Myocyte (in vitro differentiated cells): ENCODE results near the gene DGKH. TPM values are rescaled to one million over a fixed set of nuclear protein-coding genes. Genes with fewer than 3 reads are reported as not detected.
"Not testable (repeated sequence)": the region's sequence is repeated elsewhere in the genome, so short reads cannot be mapped to it uniquely, and the experiment has no call there.

Source experiments
- DNase-seq: peaks from one replicate; pipeline ENCODE4 v3.0.0-alpha.2; 2012; ENCODE audit warnings: low read depth
- total RNA-seq: library from RNA; depleted of rRNA; stranded (reverse); fragments of >200 nt; gene quantifications from 2 replicates; pipeline ENCODE4 v1.2.3, GENCODE V29; 2014

DGKH gene
- total RNA-seq, 1 donor from 2014 or later = 2.6 TPM

DNA sequence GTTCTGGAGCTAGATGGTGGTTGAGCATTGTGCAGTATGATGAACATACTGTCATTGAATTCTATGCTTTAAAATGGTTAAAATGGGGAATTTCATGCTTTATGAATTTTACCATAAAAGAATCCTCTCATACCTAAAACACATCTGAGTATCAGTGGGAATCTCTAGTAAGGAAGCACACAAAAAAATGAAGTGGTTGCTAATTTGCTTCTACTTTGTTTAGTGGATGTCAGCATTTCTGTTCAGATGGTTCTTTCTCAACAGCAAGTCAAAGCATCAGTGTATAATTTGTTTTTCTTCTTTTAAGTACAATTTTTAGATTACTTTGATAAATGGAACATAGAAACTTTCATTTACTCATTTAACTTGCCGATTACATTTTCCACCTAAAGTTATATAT is 171.4 kb downstream of the DGKH start:
- DNase-seq = no peak

DNA sequence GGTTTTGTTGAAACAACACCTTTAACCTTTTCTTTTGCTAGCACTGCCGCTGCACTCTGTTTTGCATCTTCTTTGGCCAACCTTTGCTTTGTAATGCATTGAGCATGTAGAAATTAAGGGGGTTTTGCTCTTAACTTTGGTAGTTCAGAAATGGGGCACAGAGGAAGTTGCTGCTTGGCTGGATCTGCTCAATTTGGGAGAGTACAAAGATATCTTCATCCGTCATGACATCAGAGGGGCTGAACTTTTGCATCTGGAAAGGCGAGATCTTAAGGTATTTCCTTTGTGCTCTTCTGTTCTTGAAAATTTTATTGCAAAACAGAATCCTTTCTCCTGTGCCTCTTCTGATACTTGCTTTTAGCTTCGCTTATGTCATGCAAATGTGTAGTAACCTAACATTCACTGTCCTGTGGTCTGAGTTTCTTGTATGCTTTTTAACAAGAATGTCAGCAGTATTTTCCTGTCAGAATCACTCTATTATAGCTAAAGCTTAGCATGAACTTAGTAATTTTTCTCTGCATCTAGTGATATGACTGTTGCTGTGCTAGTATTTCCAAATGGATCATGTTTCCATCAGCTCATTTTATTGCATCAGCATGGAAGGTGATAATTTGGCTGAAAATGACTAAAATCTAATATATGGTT is 172.8 kb downstream of the DGKH start:
- no peak for DNase-seq

DNA sequence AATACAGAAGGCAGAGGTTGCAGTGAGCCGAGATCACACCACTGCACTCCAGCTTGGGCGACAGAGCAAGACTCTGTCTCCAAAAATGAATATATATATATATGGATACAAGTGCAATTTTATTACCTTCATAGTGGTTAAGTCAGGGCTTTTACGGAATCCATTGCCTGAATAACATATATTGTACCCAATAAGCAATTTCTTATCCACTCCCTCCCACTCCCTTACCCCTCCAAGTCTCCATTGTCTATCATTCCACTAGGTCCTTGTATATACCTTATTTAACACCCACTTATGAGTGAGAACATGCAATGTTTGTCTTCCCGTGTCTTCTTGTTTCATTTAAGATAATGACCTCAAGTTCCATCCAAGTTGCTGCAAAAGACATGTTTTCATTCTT is 175.2 kb downstream of the DGKH start:
- DNase-seq = no peak

DNA sequence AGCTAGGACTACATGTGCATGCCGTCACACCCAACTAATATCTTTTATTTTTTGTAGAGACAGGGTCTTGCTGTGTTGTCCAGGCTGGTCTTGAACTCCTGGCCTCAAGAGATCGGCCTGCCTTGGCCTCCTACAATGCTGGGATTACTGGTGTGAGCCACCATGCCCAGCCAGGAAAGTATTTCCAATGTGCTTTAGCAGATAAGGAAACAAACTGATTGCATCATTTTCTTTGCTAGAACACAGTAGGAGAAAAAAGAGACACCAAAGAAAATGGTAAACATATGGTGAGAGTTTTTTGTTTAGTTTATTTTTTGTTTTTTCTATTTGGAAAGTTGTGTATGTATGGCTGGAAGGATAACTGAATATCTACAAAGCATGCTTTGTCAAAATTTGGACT is 176.6 kb downstream of the DGKH start:
- no peak for DNase-seq

DNA sequence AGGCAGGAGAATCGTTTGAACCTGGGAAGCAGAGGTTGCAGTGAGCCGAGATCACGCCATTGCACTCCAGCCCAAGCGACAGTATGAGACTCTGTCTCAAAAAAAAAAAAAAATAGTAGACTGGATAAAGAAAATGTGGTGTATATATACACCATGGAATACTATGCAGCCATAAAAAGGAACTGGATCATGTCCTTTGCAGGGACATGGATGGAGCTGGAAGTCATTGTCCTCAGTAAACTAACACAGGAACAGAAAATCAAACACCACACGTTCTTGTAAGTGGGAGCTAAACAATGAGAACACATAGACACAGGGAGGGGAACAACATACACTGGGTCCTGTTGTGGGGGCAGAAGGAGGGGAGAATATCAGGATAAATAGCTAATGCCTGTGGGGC is 178.3 kb downstream of the DGKH start:
- DNase-seq = not testable (repeated sequence)

DNA sequence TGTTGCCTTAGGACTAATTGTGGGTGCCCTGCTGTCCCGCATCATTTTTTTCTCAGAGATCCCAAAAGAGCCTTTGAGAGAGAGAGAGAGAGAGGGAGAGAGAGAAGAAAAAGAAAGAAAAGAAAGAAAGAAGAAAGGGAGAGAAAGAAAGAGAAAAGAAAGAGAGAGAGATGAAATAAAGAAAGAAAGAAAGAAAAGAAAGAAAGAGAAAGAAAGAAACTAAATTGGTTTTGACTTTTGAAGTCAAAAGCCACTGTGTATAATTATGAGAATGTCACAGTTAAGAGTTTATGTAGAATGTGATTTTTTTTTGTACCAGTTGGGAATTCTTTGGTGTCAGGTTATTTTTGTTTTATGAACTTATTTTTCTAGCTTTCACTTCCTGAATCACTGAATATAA is 180.1 kb downstream of the DGKH start:
- DNase-seq = no peak

DNA sequence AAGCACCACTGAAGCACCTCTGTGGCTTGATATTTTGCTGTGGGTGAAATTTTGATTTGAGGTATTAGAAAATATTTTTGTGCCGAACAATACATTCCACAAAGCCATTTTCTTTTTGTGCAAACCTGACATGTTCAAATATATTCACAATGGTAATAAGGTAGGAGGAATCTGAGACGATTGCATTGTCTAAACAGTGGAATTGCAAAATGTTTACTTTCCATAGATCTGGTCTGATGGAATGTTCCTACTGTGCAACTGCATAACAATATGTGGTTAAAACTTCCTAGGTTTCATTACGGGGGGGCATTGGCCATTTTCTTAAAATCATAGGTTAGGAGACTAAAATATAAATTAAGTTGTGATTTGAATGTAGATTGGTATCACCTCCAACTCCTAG is 180.8 kb downstream of the DGKH start:
- no peak for DNase-seq

DNA sequence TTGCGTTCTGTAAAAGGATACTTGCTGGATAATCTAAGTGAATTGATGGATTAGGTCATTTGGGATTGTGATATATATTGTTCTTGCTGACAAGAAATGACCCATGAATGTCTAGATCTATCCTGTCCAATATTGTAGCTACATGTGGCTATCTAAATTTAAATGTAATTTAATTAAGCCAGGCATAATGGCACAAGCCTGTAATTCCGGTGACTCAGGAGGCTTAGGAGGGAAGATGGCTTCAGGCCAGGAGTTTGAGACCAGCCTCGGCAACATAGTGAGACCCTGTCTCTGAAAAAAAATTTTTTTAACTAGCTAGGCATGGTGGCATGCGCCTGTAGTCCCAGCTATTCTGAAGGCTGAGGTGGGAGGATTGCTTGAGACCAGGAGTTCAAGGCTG is 184.2 kb downstream of the DGKH start:
- DNase-seq = no peak

DNA sequence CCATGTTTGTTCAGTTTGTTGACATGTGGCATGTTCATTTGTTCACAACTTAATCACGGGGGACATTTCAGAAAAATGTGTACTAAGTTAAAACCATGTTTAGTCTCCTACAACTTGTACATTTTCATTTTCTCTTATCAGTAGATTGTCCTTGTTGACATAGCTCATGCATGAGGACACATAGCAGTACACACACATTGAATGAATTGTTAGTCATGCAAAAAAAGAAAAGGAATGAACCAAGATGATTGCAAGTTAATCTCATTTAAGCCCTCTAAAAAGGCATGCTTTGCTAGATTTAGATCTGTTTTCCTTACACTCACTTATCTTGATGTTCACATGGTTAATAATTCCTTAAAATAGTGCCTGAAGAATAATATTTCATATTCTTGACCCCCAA is 185.3 kb downstream of the DGKH start:
- DNase-seq = no peak

DNA sequence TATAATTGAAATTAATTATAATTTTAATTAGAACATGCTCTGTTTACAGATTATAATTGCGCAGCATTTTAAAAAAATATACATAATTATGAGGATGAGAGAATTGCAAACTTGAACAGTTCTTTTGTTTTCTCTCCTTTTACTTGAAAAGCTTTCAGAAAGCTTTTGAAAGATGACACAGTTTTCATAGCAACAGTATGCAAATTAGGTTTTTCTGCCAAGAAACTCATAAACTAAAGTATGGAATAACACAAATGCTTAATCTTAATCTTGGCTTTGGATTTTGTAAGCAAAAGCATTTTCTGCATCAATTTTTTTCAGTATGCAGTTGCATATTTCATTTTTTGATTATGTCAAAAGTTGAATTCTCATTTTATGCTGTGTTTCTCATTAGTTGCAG is 190.7 kb downstream of the DGKH start:
- DNase-seq = no peak

DNA sequence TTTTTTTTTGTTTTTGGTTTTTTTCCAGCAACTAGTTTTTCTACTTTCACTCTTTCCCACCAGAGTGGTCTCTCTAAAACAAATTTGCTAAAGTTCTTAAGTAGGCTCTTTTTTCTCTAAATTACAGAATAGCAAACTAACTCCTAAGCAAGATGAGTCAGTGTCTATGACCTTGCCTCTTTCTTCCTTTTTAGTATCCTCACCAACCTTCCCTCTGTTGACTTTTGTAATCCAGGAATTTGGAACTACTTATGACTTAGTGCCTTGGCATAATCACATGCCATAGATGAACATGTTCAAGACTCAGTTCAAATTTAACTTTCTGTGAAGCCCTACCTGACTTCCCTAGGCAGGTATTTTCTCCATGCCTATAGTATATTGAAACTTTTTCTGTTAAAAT is 191.2 kb downstream of the DGKH start:
- no peak for DNase-seq

DNA sequence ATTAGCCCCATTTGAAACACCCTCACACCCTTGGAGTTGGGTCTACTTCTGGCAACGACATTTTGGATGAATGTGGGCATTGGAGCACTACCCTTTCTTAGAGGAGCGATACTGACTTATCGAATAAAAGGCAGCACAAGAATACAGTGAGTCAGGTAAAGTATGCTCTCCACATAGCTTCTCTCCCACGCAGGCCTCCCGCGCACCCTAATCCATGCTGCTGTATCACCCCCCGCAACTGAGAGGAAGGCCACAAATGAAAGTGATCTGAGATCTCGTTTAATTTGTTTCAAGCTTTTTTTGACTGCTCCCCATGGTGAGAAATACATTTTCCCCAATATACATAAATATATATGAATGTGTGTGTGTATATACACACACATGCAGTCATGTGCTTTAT is 198.1 kb downstream of the DGKH start:
- no peak for DNase-seq

DNA sequence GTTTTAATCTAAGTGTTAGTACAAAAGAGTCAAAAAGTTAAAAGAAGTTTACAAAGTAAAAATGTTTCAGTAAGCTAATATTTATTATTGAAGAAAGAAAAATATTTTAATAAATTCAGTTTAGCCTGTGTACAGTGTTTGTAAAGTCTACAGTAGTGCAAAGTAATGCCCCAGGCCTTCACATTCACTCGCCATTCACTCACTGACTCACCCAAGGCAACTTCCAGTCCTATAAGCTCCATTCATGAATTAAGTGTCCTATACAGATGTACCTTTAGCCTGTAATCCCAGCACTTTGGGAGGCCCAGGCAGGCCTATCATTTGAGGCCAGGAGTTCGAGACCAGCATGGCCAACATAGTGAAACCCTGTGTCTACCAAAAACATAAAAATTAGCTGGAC is 199.4 kb downstream of the DGKH start:
- DNase-seq = no peak

DNA sequence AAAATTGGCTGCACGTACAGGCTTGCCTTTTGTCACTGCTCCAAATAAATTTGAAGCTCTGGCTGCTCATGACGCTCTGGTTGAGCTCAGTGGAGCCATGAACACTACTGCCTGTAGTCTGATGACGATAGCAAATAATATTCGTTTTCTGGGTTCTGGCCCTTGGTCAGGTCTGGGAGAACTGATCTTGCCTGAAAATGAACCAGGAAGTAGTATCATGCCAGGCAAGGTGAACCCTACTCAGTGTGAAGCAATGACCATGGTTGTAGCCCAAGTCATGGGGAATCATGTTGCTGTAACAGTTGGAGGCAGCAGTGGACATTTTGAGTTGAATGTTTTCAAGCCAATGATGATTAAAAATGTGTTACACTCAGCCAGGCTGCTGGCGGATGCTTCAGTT is 207.4 kb downstream of the DGKH start:
- DNase-seq = no peak

DNA sequence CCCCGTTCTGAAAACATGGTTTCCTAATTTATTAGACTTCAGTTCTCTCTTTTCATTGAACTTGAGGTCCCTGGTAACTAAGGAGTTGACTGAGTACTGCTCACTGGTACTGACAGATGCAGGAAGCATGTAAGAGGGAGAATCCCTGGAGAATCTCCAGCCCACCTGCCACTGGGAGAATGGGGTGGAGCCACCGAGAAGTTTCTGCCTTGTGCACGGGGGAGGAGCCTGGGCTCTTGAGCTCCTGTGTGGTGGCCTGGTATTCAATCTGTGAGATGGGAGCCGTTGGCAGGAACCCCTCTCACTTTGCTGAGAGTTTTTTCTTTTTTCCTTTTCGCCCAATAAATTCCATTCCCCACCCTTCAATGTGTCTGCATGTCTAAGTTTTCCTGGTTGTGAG is 210.3 kb downstream of the DGKH start:
- DNase-seq = peak; percentile 16

DNA sequence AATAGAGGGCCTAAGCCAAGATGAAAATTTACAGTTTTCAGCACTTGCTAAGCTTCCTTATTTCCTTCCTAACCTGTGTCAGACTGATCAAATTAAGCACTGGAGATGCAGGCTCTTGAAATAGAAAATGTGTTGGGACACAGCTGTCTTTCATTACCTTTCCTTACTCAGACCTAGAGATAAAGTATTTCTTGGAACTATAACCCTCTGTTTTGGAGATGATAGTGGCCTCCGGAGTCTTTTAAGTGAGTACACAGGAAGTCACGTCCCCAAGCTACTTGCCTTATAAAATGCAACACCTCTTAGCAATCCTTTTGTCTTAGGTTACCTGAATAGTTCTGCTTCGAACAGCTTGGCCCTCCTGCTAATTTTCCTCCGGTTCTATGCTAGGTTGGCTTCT is 211.1 kb downstream of the DGKH start:
- no peak for DNase-seq

DNA sequence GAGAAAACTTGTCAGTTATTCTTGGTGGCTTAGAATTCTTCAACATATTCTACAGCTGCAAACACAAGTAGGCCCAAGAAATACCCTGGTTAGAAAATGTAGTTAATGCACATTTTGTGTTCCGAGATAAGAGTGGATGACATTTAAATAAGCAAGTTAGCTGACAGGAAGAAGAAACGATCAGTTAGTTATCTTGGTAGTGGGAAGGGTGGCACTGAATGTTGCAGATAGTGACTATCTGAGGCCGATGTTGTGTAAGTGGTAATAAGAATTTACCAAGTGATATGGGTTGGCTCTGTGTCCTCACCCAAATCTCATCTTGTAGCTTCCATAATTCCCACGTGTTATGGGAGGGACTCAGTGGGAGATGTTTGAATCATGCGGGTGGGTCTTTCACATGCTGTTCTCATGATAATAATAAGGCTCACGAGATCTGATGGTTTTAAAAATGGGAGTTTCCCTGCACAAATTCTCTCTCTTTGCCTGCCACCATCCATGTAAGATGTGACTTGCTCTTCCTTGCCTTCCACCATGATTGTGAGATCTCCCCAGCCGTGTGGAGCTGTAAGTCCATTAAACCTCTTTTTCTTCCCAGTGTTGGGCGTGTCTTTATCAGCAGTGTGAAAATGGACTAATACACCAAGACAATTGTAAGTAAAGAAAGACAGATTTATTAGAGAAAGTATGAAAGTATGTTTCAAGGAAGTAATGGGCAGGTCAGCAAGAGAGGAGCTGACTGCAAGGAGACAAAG is 212.6 kb downstream of the DGKH start:
- no peak for DNase-seq

DNA sequence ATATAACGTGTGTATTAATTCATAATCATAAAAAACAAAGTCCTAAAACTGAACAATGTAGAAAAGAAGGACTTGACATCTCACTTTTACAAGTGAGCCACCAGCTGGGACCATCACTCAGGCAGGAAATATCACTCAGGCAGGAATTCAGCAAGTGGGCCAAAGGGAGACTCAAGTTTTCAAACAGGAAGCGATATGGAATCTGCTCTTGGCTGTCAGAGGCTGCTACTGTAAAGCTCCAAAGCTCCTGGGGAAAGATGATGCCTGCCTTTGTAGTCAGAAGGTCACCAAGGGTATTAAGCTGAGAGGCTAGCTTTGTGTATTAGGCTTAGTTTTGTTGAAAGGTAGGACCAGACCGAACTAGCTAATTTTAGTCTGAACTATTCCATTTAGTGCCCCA is 218.0 kb downstream of the DGKH start:
- peak; percentile 69 for DNase-seq

DNA sequence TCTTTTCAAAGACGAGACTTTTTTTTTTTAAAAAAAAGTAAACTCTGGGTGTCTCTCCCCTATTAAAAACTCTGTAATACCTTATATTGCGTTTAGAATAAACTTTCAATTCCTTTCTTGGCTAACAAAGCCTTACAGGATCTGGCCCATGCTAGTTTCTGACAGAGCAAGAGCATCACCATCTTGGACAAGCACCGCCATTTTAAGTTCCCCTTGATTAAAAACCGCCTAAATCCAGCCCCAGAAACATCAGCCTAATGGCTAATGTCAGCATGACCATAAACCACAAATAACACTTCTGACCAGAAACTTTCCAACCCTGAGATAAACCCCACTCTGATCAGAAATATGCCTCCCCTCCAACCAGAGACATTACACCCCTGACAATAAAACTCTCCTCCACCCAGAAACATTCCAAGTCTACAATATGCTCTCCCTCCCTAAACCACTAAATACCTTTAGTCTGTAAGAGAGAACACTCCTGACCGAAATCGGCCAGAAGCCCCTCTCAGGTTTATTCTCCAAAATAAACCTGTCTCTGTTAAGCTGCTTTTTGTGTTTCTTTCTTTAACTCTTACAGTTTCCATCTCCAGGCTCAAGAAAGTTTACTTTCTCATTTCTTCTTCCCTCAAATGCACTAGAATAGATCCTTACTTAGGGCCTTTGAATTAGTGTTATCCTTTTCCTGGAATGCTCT is 221.9 kb downstream of the DGKH start:
- no peak for DNase-seq

DNA sequence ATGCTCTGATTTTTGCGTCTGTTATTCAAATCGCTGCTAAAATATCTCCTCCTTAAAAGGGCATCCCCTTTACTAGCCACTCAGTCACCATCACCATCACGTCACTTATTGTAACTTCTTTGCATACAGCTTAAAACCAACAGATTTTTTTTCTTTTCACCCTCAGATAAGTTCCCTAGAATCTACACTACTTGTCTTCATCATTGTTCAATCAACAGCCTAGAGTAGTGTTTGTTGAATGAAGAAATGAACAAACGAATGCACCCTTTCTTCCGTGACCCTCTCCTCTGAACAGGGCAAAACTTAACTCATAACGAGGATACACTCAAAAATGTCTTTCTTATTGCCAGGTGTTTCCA is 222.4 kb downstream of the DGKH start:
- no peak for DNase-seq

DNA sequence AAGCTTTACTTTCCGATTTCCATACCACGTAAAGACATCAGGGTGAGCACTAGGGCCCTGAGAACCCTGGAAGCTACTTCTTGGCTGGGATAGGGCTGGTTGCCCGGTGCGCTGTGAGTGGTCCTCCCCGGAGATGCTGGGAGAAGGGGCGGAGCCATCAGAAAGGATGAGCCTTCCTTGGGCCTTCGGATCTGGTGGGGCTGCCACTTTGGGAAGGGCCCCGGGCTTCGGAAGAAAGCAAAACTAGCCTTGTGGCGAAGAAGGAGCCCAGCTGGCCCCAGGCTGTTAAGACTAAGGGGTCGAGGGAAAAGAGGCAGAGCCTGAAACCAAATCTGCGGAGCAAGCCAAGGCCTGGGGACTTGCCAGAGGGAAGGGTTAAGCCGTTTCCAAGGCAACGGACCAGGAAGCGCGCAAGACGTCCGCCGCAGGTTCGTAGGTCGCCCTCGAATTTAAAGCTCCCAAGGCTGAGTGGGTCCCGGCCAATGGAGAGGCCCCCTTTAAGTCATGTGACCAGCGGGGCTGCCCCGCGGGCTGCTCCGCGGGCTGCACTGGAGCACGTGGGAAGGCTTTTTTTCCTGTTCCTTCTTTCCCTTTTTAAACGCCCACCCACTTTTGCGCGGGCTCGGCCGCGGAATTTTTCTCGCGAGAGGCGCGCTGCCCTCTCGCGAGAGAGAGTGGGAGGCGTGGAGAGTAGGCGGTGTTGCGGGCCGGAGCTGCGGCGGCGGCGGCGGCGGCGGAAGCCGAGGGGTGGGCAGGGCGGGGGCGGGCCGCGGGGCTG is 223.1 kb downstream of the DGKH start:
- DNase-seq = peak; percentile 97
